ENCODE results near the gene CCDC169.

CCDC169 gene

DNA sequence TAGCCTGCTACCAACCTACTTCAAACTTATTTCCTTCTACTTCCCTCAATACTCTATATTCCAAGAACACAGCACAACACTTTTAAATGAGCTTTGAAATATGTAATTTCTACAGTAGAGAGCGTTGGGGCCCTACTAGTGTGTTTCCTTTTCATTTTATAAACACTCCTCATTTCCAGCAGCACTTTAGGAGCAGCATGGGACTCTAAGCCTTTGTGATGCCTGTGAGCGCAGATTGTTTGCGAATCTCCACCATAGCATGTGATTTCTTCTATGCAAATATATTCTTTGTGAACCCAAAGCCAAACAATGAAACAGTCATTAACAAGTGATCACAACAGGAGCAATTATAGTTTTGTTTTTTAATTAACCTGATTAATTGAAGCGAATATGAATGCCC, 86.9 kb downstream of the CCDC169 start:
- H3K36me3 ChIP-seq (ENCODE audit: control insufficient read depth in 2 of 2, insufficient read depth in 1 of 2, low read length in 2 of 2) = no peaks in the 10 kb centered on the region
- CTCF ChIA-PET = interaction anchor here (0.6 kb wide), 1 partner anchor 1045 kb away, joined by 4 read pairs; no protein-coding TSS in a partner anchor

DNA sequence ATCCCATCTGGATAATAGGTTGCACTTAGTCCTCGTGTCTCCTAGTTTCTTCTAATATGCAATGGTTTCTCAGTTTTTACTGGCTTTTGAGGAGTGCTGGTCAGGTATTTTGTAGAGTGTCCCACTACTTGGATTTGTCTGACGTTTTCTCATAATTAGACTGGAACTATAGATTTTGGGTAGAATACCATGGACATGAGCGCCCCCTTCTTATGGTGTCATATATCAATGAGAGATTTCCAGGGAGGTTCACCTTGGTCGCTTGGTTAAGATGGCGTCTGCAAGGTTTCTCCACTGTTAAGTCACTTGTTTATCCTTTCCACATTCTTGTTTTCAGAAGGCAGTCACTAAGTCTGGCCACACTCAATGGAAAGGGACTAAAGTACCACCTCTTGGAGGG, 89.9 kb downstream of the CCDC169 start:
- Histone ChIP-seq H3K4me3 (ENCODE audit: low read depth, low read length) (no peak overlapping the region), H3K27ac (ENCODE audit: extremely low read depth, low read depth, low read length) (no peak overlapping the region), H3K9me3 (ENCODE audit: control insufficient read depth, insufficient read depth, low read depth, low read length) (no peaks in the 10 kb centered on the region), H3K36me3 (ENCODE audit: control insufficient read depth in 2 of 2, insufficient read depth in 1 of 2, low read length in 2 of 2) (no peaks in the 10 kb centered on the region), H3K4me1 (ENCODE audit: control insufficient read depth, insufficient read depth, low read length) (no peaks in the 10 kb centered on the region)
- TF ChIP-seq ZBTB7A (tag by site-specific recombination; IDR thresholded peaks at IDR 0.05; ENCODE audit: low read depth) = no peak
- TF ChIP-seq, protein P1, sequence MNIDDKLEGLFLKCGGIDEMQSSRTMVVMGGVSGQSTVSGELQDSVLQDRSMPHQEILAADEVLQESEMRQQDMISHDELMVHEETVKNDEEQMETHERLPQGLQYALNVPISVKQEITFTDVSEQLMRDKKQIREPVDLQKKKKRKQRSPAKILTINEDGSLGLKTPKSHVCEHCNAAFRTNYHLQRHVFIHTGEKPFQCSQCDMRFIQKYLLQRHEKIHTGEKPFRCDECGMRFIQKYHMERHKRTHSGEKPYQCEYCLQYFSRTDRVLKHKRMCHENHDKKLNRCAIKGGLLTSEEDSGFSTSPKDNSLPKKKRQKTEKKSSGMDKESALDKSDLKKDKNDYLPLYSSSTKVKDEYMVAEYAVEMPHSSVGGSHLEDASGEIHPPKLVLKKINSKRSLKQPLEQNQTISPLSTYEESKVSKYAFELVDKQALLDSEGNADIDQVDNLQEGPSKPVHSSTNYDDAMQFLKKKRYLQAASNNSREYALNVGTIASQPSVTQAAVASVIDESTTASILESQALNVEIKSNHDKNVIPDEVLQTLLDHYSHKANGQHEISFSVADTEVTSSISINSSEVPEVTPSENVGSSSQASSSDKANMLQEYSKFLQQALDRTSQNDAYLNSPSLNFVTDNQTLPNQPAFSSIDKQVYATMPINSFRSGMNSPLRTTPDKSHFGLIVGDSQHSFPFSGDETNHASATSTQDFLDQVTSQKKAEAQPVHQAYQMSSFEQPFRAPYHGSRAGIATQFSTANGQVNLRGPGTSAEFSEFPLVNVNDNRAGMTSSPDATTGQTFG (tag by site-specific recombination; IDR thresholded peaks at IDR 0.05; ENCODE audit: borderline replicate concordance) = no peak
- TF ChIP-seq MZF1 (tag by site-specific recombination; IDR thresholded peaks at IDR 0.05; ENCODE audit: borderline replicate concordance) = no peak
- TF ChIP-seq PRDM1 (tag by site-specific recombination; IDR thresholded peaks at IDR 0.05) = no peak
- no peak for TF ChIP-seq ZNF629 (tag by site-specific recombination; IDR thresholded peaks at IDR 0.05)
- TF ChIP-seq, protein P2, sequence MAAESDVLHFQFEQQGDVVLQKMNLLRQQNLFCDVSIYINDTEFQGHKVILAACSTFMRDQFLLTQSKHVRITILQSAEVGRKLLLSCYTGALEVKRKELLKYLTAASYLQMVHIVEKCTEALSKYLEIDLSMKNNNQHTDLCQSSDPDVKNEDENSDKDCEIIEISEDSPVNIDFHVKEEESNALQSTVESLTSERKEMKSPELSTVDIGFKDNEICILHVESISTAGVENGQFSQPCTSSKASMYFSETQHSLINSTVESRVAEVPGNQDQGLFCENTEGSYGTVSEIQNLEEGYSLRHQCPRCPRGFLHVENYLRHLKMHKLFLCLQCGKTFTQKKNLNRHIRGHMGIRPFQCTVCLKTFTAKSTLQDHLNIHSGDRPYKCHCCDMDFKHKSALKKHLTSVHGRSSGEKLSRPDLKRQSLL (tag by site-specific recombination; IDR thresholded peaks at IDR 0.05) = no peak
- TF ChIP-seq ZNF138 (tag by site-specific recombination; IDR thresholded peaks at IDR 0.05; ENCODE audit: borderline replicate concordance) = no peak
- no peak for TF ChIP-seq ZIC2 (tag by site-specific recombination; IDR thresholded peaks at IDR 0.05)
- TF ChIP-seq ZNF121 (tag by site-specific recombination; IDR thresholded peaks at IDR 0.05) = no peak
- no peak for TF ChIP-seq ZNF274 (IDR thresholded peaks at IDR 0.05; ENCODE audit: low read length)
- no peak for TF ChIP-seq ZNF274 (tag by site-specific recombination; IDR thresholded peaks at IDR 0.05; ENCODE audit: borderline replicate concordance)
- no peak for TF ChIP-seq ZNF555 (tag by site-specific recombination; conservative IDR thresholded peaks at IDR 0.05)
- TF ChIP-seq GFI1B (tag by site-specific recombination; IDR thresholded peaks at IDR 0.05) = no peak
- CTCF ChIA-PET = interaction anchor here (0.7 kb wide), 1 partner anchor 137 kb away, joined by 3 read pairs; no protein-coding TSS in a partner anchor
- POLR2A ChIA-PET = no interaction called here

More for the DNA sequence above, 86.9 kb downstream of the CCDC169 start:
- Histone ChIP-seq H3K4me3 (ENCODE audit: low read depth, low read length) (no peak overlapping the region), H3K27ac (ENCODE audit: extremely low read depth, low read depth, low read length) (no peak overlapping the region), H3K4me1 (ENCODE audit: control insufficient read depth, insufficient read depth, low read length) (no peaks in the 10 kb centered on the region), H3K9me3 (ENCODE audit: control insufficient read depth, insufficient read depth, low read depth, low read length) (no peaks in the 10 kb centered on the region)
- POLR2A ChIA-PET = no interaction called here
- TF ChIP-seq ZBTB7A (tag by site-specific recombination; IDR thresholded peaks at IDR 0.05; ENCODE audit: low read depth) (no peak), ZNF184 (tag by site-specific recombination; IDR thresholded peaks at IDR 0.05) (no peak), ZNF558 (tag by site-specific recombination; IDR thresholded peaks at IDR 0.05) (no peak), GLIS1 (tag by site-specific recombination; IDR thresholded peaks at IDR 0.05) (no peak)

DNA sequence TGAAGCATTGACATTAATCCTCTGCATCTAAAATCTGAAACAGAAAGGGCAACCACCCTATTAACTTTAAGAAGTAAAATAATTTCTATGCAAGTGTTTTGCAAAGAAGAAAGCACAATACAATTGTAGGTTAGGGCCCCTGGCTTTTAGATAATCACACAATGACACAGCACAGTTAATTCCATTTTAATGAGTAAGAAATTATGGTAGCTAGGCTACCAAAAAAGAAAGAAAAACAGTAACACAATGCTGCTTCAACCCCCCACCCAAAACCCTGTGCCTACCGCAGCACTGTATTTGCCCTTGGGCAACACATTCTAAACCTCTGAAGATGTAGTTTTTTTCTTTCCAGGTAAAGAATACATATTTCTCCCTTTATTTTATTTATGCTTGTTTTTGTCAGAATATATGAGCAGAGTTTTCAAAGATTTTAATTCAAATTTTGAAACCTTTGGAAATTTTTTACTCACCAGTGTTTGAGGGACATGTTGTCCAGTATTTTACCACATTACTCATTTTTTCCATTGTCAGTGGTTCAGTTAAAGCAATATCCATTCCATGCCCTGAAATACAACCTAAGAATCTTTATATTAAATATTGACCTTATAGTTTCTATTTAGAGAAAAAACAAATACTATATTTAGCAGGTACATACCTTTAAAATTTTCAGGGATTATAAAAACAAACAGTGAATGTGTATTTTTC, 104.3 kb downstream of the CCDC169 start:
- POLR2A ChIA-PET = no interaction called here
- TF ChIP-seq ZNF529 (tag by site-specific recombination; IDR thresholded peaks at IDR 0.05; ENCODE audit: insufficient replicate concordance) (no peak), ZNF335 (tag by site-specific recombination; conservative IDR thresholded peaks at IDR 0.05) (no peak), OSR2 (tag by site-specific recombination; IDR thresholded peaks at IDR 0.05) (peak; percentile 23; the same call in 1 of the 2 replicates), FEZF1 (tag by site-specific recombination; IDR thresholded peaks at IDR 0.05) (peak; percentile 61; the same call in 1 of the 2 replicates), ZEB2 (tag by site-specific recombination; IDR thresholded peaks at IDR 0.05) (no peak), GLIS1 (tag by site-specific recombination; IDR thresholded peaks at IDR 0.05) (0 out of 2 replicates have a peak, but pooled peaks have one; percentile 33), ZNF48 (tag by site-specific recombination; IDR thresholded peaks at IDR 0.05) (no peak), WT1 (tag by site-specific recombination; IDR thresholded peaks at IDR 0.05) (no peak)
- TF ChIP-seq, protein P3, sequence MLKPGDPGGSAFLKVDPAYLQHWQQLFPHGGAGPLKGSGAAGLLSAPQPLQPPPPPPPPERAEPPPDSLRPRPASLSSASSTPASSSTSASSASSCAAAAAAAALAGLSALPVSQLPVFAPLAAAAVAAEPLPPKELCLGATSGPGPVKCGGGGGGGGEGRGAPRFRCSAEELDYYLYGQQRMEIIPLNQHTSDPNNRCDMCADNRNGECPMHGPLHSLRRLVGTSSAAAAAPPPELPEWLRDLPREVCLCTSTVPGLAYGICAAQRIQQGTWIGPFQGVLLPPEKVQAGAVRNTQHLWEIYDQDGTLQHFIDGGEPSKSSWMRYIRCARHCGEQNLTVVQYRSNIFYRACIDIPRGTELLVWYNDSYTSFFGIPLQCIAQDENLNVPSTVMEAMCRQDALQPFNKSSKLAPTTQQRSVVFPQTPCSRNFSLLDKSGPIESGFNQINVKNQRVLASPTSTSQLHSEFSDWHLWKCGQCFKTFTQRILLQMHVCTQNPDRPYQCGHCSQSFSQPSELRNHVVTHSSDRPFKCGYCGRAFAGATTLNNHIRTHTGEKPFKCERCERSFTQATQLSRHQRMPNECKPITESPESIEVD (tag by site-specific recombination; IDR thresholded peaks at IDR 0.05) = peak; percentile 50; the same call in 1 of the 2 replicates

More for the DNA sequence above, 104.3 kb downstream of the CCDC169 start:
- Histone ChIP-seq H3K9me3 (ENCODE audit: control insufficient read depth, insufficient read depth, low read depth, low read length) (no peaks in the 10 kb centered on the region), H3K4me1 (ENCODE audit: control insufficient read depth, insufficient read depth, low read length) (0 out of 2 replicates have a peak, but pooled peaks cover 4% of the 10 kb centered on the region), H3K36me3 (ENCODE audit: control insufficient read depth in 2 of 2, insufficient read depth in 1 of 2, low read length in 2 of 2) (no peaks in the 10 kb centered on the region), H3K4me3 (ENCODE audit: low read depth, low read length) (no peak overlapping the region), H3K27ac (ENCODE audit: extremely low read depth, low read depth, low read length) (no peak overlapping the region)
- CTCF ChIA-PET = no interaction called here
